GM19468 (cell line): ENCODE measurements around the gene NAE1.
"Not testable (repeated sequence)": the region's sequence is repeated elsewhere in the genome, so short reads cannot be mapped to it uniquely, and the experiment has no call there.

Source experiments
- ATAC-seq: cut with Tn5 transposase; IDR thresholded peaks from one replicate; pipeline ENCODE4 v1.9.1; 2021; ENCODE audit warnings: mild to moderate bottlenecking, moderate library complexity, moderate number of reproducible peaks; ENCODE audit not compliant: unreplicated experiment; ENCODE audit errors: extremely low read depth

NAE1 gene

GRCh38 chr16:66830422-66831404, at the start of gene NAE1:
NAE1 (minus strand) TSS chr16:66830976; CDS start chr16:66830899, 77 bp downstream.
- peak; percentile 78 for ATAC-seq

DNA sequence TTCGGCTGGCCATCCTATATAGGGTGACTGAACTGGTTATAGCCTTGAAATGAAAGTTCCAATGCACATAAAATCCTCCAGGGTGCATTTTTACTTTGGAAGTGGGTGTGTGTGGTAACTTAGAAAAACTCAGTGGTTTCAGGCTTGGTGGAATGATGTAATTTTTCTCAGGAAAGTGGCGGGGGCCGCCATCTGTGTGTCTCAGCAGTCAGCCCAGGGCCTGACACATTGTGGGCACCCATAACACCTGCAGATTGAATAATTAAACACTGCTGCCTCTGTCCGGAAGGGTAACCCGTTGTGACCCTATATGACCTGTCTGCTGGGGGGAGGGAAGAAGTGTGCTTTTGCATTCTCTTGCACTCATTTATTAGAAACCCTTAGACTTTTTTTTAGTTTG, 47.3 kb upstream of the NAE1 start:
- no peak for ATAC-seq

DNA sequence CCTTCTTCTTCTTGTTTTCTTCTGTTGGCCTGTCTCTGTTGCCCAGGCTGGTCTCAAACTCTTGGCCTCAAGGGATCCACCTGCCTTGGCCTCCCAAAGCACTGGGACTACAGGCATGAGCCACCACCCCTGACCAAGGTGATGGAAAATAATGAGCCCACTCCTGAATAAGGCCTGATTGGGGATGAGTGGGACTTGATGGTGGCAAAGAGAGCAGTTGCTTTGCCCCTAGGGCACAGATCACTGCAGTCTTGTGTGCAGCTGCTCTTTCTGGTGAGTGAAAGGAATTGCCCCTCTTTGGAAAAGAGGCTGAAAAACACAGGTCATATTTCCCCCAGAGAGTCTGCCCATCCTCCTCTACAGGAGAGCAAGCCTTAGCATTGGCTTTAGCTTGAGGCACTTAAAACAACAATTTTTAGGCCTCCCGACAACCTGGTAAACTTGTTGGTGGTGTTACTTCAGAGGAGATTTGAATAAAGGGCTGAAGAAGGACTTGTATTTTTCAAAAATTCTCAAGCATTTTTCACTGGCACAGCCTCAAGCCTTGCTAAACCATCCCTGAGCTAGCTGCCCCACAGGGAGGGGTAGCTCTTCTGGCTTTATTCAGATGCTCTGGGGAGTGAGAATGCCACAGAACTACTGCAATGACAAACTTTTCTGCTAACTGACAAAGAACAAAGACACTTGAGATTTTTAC, 43.5 kb upstream of the NAE1 start:
- no peak for ATAC-seq

- ATAC-seq = no peak
Measured at GRCh38 chr16:66873685-66874055, 42.9 kb upstream of the NAE1 start.

GRCh38 chr16:66872943-66873684, 42.3 kb upstream of the NAE1 start:
- ATAC-seq = peak; percentile 62

GRCh38 chr16:66872559-66872942, 41.8 kb upstream of the NAE1 start:
- ATAC-seq = no peak

- no peak for ATAC-seq
Measured at GRCh38 chr16:66871840-66872239, 41.1 kb upstream of the NAE1 start.

- not testable (repeated sequence) for ATAC-seq
Measured at GRCh38 chr16:66871363-66871762, 40.6 kb upstream of the NAE1 start.

GRCh38 chr16:66869424-66869823, 38.6 kb upstream of the NAE1 start:
- no peak for ATAC-seq

DNA sequence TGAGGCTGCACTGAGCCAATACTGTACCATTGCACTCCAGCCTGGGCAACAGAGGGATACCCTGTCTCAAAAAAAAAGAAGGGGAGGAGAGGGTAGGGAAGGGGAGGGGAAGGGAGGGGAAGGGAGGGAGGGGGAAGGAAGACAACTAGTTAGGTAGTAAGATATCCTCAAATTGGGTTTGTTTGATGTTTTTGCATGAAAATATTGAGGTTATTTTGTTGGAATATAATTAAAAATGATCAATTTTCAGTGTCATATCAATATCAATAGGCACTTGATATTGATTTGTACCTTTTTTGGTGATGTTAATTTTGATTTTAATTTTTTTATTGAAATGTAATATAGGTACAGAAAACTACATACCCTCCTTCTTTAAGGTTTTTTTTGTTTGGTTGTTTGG, 32.9 kb upstream of the NAE1 start:
- no peak for ATAC-seq

DNA sequence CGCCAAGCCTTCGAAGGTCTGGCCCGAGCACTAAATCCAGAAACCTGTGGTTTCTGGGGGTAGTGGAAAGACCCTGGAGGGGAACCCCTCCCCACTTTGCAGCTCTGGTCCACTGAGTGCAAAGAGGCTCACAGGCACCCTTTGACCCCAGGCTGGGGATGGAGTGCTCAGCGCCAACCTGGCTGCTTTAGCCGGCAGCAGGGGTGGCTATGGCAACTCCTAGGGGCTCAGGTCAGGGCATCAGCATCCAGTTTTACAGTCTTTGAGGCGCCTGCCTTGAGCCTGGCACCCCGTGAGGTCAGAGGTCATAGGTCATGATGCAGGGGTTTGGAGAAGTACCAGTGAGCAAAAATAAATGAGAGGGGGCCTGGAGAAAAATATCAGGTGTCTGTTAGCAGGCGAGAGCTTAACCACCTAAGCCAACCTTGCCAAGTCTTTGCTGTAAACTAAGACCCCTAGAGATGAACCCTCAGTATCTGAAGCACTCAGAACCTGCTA, 31.3 kb upstream of the NAE1 start:
- ATAC-seq = no peak

GRCh38 chr16:66859397-66860068, 28.8 kb upstream of the NAE1 start:
- ATAC-seq = no peak

DNA sequence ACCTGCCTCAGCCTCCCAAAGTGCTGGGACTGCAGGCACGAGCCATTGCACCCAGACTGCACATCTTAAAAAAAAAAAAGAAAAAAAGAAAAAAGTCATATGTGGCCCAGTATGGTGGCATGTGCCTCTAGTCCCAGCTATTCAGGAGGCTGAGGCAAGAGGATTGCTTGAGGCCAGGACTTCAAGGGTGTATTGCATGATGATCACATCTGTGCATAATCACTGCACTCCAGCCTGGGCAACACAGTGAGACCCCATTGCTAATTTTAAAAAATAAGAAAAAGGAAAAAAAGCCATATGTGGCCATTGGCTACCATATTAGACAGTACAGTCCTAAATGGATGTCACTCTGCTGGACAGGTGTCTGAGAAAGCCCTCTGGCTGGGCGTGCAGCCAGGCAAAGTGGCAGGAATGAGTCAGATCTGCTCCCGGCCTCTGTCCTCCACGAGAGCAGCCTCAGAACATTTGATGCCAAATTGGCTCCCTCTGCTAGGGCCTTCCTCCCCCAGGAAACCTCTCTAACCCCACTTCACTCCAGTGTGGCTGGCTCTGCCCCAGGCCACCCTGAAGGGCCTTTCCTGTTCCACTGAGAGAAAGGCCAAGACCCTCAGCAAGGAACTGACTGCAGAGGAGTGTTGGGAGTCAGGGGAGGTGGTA, 28.1 kb upstream of the NAE1 start:
- ATAC-seq = no peak

- no peak for ATAC-seq
Measured at GRCh38 chr16:66857437-66857836, 26.7 kb upstream of the NAE1 start.

DNA sequence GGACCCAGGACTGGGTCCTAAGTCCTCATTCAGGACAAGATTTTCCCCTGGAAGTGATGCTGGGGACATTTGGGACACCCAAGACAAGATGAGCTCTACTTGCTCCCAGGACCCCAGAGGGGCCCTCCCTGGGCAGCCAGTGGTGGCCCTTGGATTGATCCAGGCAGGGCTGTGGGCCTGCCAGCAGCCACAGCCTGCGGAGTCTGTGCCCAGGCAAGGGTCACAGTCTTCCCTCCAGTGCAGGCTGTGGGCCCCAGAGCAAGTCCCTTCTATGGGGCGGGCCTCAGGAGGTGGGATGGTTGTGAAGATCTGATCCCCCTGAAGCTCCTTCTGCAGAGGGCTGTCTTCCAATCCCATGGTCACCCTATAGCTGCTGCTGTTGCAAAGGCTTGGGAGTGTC, 26.0 kb upstream of the NAE1 start:
- no peak for ATAC-seq

- ATAC-seq = no peak
Measured at GRCh38 chr16:66856184-66856730, 25.5 kb upstream of the NAE1 start.

DNA sequence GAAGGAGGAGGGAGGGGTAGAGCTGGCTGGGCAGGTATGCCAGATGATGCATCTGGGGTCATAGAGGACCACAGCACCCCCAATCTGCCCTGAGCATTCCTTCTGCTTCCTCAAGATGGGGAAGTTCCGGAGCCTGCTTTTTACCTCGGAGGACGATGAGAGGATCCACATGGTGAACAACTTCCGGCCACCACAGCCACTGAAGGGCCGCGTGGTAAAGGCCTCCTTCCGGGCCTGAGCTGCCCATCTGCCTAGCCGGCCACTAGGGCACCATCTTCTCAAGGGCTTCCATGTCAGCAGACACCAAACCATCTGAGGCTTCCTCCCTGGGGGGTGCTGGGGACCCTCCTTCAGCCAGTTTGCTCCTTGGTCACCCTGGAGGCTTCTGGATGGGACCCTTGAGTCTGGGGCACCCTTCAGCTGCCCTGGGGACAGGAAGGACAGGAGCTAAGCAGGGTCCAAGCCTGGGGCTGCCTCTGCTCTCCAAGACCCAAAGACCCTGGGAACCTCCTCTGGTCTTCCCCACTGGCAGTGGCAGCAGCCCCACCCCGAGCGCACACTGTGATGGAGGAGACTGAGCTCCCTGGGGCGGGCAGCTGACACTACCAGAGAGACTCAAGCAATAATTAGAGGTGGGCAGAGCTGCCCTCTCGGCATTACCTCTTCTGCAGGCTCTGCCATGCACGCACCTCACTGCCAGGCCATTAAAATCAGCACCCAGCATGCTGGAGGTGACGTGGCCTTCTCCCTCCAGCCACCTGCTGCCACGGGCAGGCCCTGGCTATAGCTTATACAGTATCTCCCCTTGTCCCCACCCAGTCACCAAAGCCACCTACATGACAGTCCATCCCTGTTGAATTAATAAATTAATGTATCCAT, 22.7 kb upstream of the NAE1 start:
- no peak for ATAC-seq
